IMR-90 (cell line): ENCODE measurements around the gene SYNPO. TPM values are rescaled to one million over a fixed set of nuclear protein-coding genes. Genes with fewer than 3 reads are reported as not detected.

Source experiments
- ATAC-seq: fragments of 200-7000 bp; cut with Tn5 transposase; 2 replicates; pipeline ENCODE4 v1.9.1; 2020; ENCODE audit warnings: low read depth, mild to moderate bottlenecking, moderate library complexity
- BruUV-seq: library from RNA; stranded (reverse); fragments of 400-500 nt; replicated peaks from 2 replicates; lab custom pipeline; 2021; lab: Mats Ljungman, UMichigan
- CTCF ChIA-PET: fragments of 300-600 bp; formaldehyde crosslinking; extraction: SDS; loops from one replicate; lab custom pipeline; 2021; ENCODE audit warnings: antibody characterized with exemption; lab: Yijun Ruan, JAX
- POLR2A ChIA-PET: fragments of 300-600 bp; sonication (Branson Sonifier 250); formaldehyde crosslinking; loops from one replicate; lab custom pipeline; 2022; ENCODE audit warnings: antibody characterized with exemption; ENCODE audit not compliant: unreplicated experiment; lab: Charles Lee
- DNase-seq: peaks from one replicate; pipeline ENCODE4 v3.0.0; 2013
- H2AFZ ChIP-seq: replicated peaks from 2 replicates; pipeline ENCODE3; 2013; ENCODE audit warnings: low read length, mild to moderate bottlenecking; ENCODE audit not compliant: poor library complexity
- H2AK5ac ChIP-seq: 2 replicates; pipeline ENCODE4 v1.6.1; 2013; ENCODE audit warnings: low read depth, low read length, inconsistent platforms
- H2AK9ac ChIP-seq: replicated peaks from 2 replicates; pipeline ENCODE3; 2013; ENCODE audit warnings: mild to moderate bottlenecking, low read depth, low read length, moderate library complexity; ENCODE audit not compliant: poor library complexity
- H2BK120ac ChIP-seq: 2 replicates; pipeline ENCODE4 v1.6.1; 2013; ENCODE audit warnings: low read depth, low read length, inconsistent platforms
- H2BK15ac ChIP-seq: 3 replicates; pipeline ENCODE4 v1.6.1; 2013; ENCODE audit warnings: low read depth, low read length, inconsistent platforms
- H2BK20ac ChIP-seq: 2 replicates; pipeline ENCODE4 v1.6.1; 2013; ENCODE audit warnings: low read depth, mild to moderate bottlenecking, inconsistent platforms, low read length, moderate library complexity
- H2BK5ac ChIP-seq: 2 replicates; pipeline ENCODE4 v1.6.1; 2013; ENCODE audit warnings: mild to moderate bottlenecking, low read depth, low read length, inconsistent platforms; ENCODE audit not compliant: poor library complexity, severe bottlenecking
- H3K14ac ChIP-seq: replicated peaks from 2 replicates; pipeline ENCODE4 v1.6.1; 2013; ENCODE audit warnings: low read depth, low read length, inconsistent platforms
- H3K18ac ChIP-seq: 2 replicates; pipeline ENCODE4 v1.6.1; 2013; ENCODE audit warnings: low read depth, low read length, control low read depth
- H3K23ac ChIP-seq: 2 replicates; pipeline ENCODE4 v1.6.1; 2013; ENCODE audit warnings: low read depth, low read length, inconsistent platforms
- H3K27ac ChIP-seq: 2 replicates; pipeline ENCODE4 v1.5.1; 2013; ENCODE audit warnings: mild to moderate bottlenecking, control low read depth, low read length; ENCODE audit not compliant: insufficient read depth
- H3K27me3 ChIP-seq: 2 replicates; pipeline ENCODE4 v1.6.1; 2013; ENCODE audit warnings: low read length; ENCODE audit not compliant: control insufficient read depth, insufficient read depth
- H3K36me3 ChIP-seq: 2 replicates; pipeline ENCODE4 v1.6.1; 2013; ENCODE audit warnings: low read length, mixed read lengths; ENCODE audit not compliant: control insufficient read depth, insufficient read depth
- H3K4ac ChIP-seq: 2 replicates; pipeline ENCODE4 v1.6.1; 2013; ENCODE audit warnings: low read depth, low read length, inconsistent platforms
- H3K4me1 ChIP-seq: 2 replicates; pipeline ENCODE4 v1.6.1; 2013; ENCODE audit warnings: low read length, mixed read lengths; ENCODE audit not compliant: control insufficient read depth, insufficient read depth
- H3K4me2 ChIP-seq: 2 replicates; pipeline ENCODE4 v1.6.1; 2013; ENCODE audit warnings: low read depth, mild to moderate bottlenecking, control low read depth, low read length, moderate library complexity
- H3K4me3 ChIP-seq: 2 replicates; pipeline ENCODE4 v1.5.1; 2013; ENCODE audit warnings: low read depth, mild to moderate bottlenecking, control low read depth, low read length, moderate library complexity; ENCODE audit not compliant: insufficient read depth
- H3K56ac ChIP-seq: 2 replicates; pipeline ENCODE4 v1.6.1; 2013; ENCODE audit warnings: low read length, inconsistent platforms; ENCODE audit not compliant: insufficient read depth; ENCODE audit errors: extremely low read depth
- H3K79me1 ChIP-seq, 2 experiments: 2 replicates each; pipeline ENCODE4 v1.6.1; 2013; ENCODE audit warnings: low read length in 2 of 2, inconsistent platforms in 1 of 2, low read depth in 1 of 2
- H3K9ac ChIP-seq: 2 replicates; pipeline ENCODE4 v1.6.1; 2013; ENCODE audit warnings: low read depth, low read length, control low read depth
- H3K9me1 ChIP-seq: 2 replicates; pipeline ENCODE4 v1.6.1; 2013; ENCODE audit warnings: low read length, inconsistent platforms; ENCODE audit not compliant: insufficient read depth
- H3K9me3 ChIP-seq: 2 replicates; pipeline ENCODE4 v1.6.1; 2013; ENCODE audit warnings: low read length; ENCODE audit not compliant: control insufficient read depth, insufficient read depth
- H4K20me1 ChIP-seq: 2 replicates; pipeline ENCODE4 v1.6.1; 2013; ENCODE audit warnings: low read length, inconsistent platforms; ENCODE audit not compliant: insufficient read depth
- H4K5ac ChIP-seq: 2 replicates; pipeline ENCODE4 v1.6.1; 2013; ENCODE audit warnings: mild to moderate bottlenecking, low read depth, low read length, control low read depth
- H4K8ac ChIP-seq, 2 experiments: 2 replicates each; pipeline ENCODE4 v1.6.1; 2013; ENCODE audit warnings: low read depth in 2 of 2, low read length in 2 of 2, control low read depth in 1 of 2, inconsistent platforms in 1 of 2
- H4K91ac ChIP-seq: 2 replicates; pipeline ENCODE4 v1.6.1; 2013; ENCODE audit warnings: low read depth, low read length, inconsistent platforms; ENCODE audit not compliant: insufficient read depth
- BHLHE40 ChIP-seq: fragments of 150-350 bp; IDR thresholded peaks from 2 replicates; pipeline ENCODE4 v1.6.1; 2016; ENCODE audit warnings: mild to moderate bottlenecking, low read depth, low read length
- CEBPB ChIP-seq: IDR thresholded peaks from 2 replicates; pipeline ENCODE4 v1.6.1; 2012; ENCODE audit warnings: low read depth, low read length, improper control_type of control experiment
- CHD1 ChIP-seq: IDR thresholded peaks from 2 replicates; pipeline ENCODE4 v1.6.1; 2012; ENCODE audit warnings: low read depth, low read length, improper control_type of control experiment
- FOS ChIP-seq: fragments of 150-350 bp; IDR thresholded peaks from 2 replicates; pipeline ENCODE4 v1.6.1; 2016; ENCODE audit warnings: low read depth, low read length
- MAFK ChIP-seq: IDR thresholded peaks from 2 replicates; pipeline ENCODE4 v1.6.1; 2012; ENCODE audit warnings: low read depth, low read length, improper control_type of control experiment
- MAZ ChIP-seq: IDR thresholded peaks from 2 replicates; pipeline ENCODE4 v1.6.1; 2012; ENCODE audit warnings: low read depth, mild to moderate bottlenecking, low read length, improper control_type of control experiment, moderate library complexity, borderline replicate concordance
- MXI1 ChIP-seq: IDR thresholded peaks from 2 replicates; pipeline ENCODE4 v1.6.1; 2012; ENCODE audit warnings: low read depth, mild to moderate bottlenecking, low read length, moderate library complexity, borderline replicate concordance
- NFE2L2 ChIP-seq: fragments of 150-350 bp; IDR thresholded peaks from 2 replicates; pipeline ENCODE4 v1.6.1; 2016; ENCODE audit warnings: low read depth, mild to moderate bottlenecking, low read length
- POLR2A ChIP-seq: IDR thresholded peaks from 2 replicates; pipeline ENCODE4 v1.6.1; 2012; ENCODE audit warnings: mild to moderate bottlenecking, low read depth, low read length
- RAD21 ChIP-seq: IDR thresholded peaks from 2 replicates; pipeline ENCODE4 v1.6.1; 2012; ENCODE audit warnings: low read length, improper control_type of control experiment
- RFX5 ChIP-seq: IDR thresholded peaks from 2 replicates; pipeline ENCODE4 v1.8.0; 2012; ENCODE audit warnings: low read depth, mild to moderate bottlenecking, low read length, moderate library complexity
- SMC3 ChIP-seq: fragments of 150-350 bp; IDR thresholded peaks from 2 replicates; pipeline ENCODE4 v1.6.1; 2016; ENCODE audit warnings: low read depth, mild to moderate bottlenecking, antibody characterized with exemption, low read length, moderate library complexity
- whole genome bisulfite sequencing, 2 experiments: methylation state at CpG; one replicate each; pipeline versions ENCODE4 v1.1.5 to v1.1.7; 2013; ENCODE audit warnings: missing lambda C conversion rate in 2 of 2; ENCODE audit not compliant: insufficient read length in 1 of 2; ENCODE audit errors: extremely low coverage in 2 of 2; 5-methylcytosine and 5-hydroxymethylcytosine counted together
- dilution Hi-C: fragments of 300-500 bp; cut with HindIII; formaldehyde crosslinking; loops from one replicate; pipeline ENCODE4 v1.14.3; 2018; ENCODE audit warnings: low sequenced_read_pairs; ENCODE audit not compliant: unreplicated experiment
- in situ Hi-C: fragments of 300-500 bp; cut with MboI; formaldehyde crosslinking; loops from 3 replicates; pipeline ENCODE4 v1.14.3; 2019; ENCODE audit warnings: low sequenced_read_pairs, inconsistent platforms, mixed read lengths
- intact Hi-C: fragments of 100-400 bp; cut with micrococcal nuclease; formaldehyde crosslinking; loops from 2 replicates; pipeline ENCODE4 v1.10.0; 2022
- polyA plus RNA-seq, 3 experiments: library from polyadenylated mRNA; depleted of rRNA; stranded (reverse); fragments of >200 nt; gene quantifications; 2 replicates each; pipeline ENCODE4 v1.2.3, GENCODE V29; 2012; ENCODE audit warnings: low replicate concordance in 1 of 3
- total RNA-seq: library from RNA; depleted of rRNA; stranded (reverse); fragments of >200 nt; gene quantifications from 2 replicates; pipeline ENCODE4 v1.2.3, GENCODE V29; 2012
- TF ChIP-seq, protein P1 (sequence below): fragments of 150-350 bp; IDR thresholded peaks from 2 replicates; pipeline ENCODE4 v1.6.1; 2017; ENCODE audit warnings: mild to moderate bottlenecking, antibody characterized with exemption, low read length, low read depth
- TF ChIP-seq, protein P2 (sequence below): conservative IDR thresholded peaks from 2 replicates; pipeline ENCODE4 v1.5.1; 2012; ENCODE audit warnings: mild to moderate bottlenecking, low read depth, low read length, improper control_type of control experiment
- TF ChIP-seq, protein P3 (sequence below): fragments of 150-350 bp; IDR thresholded peaks from 2 replicates; pipeline ENCODE4 v1.6.1; 2016; ENCODE audit warnings: low read depth, mild to moderate bottlenecking, low read length, moderate library complexity, borderline replicate concordance

Gene SYNPO
- total and polyA plus RNA-seq, 2 of the 4 experiments (the other 2 are of a cell fraction), result 3.0 to 24.8 TPM

DNA sequence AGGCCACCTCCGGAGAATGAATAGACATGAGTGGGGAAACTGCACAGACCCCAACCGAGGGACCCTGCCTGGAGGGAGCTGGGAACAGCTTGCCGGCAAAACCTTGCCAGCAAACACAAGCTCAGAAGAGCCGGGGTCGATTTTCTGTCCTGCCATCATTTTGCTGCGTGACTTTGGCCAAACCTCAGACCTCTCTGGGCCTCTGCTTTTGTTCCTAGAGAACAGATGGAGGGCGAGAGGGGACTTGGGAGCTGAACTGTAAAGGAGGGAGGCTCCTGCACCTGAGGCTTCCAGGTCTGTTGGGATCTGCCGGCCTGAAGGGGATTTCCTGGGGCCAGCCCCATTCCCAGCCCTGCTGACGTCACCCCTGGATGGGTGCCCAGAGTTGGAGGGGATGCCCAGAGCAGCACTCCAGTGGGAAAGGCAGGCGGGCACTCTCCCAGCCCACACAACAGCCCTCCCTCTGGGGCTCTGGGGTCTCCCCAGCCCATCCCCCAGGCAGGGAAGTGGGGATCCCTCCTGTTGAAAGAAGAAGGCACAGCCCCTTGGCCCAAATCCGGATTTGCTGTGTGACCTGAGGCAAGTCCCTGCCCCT, 40.4 kb upstream of the SYNPO start:
- Histone ChIP-seq H4K91ac (no peak overlapping the region; the same call in 1 of the 2 replicates), H2AK5ac (no peak overlapping the region), H4K20me1 (no peaks in the 10 kb centered on the region), H4K8ac (no peak overlapping the region), H3K18ac (no peak overlapping the region), H3K4me1 (peaks cover 7% of the 10 kb centered on the region), H3K27ac (no peak overlapping the region), H3K4me3 (no peak overlapping the region), H2AK9ac (peak overlapping the region; percentile 38), H3K36me3 (no peaks in the 10 kb centered on the region), H4K5ac (no peak overlapping the region), H2BK20ac (no peak overlapping the region), H2BK120ac (peak overlapping the region; percentile 9; the same call in 1 of the 2 replicates), H3K27me3 (no peaks in the 10 kb centered on the region; the same call in 1 of the 2 replicates), H2BK5ac (no peak overlapping the region), H3K56ac (no peak overlapping the region), H2AFZ (peak overlapping the region; percentile 60), H3K9me1 (no peaks in the 10 kb centered on the region), H3K4ac (no peak overlapping the region), H3K79me1 (no peaks in the 10 kb centered on the region), H2BK15ac (0 out of 3 replicates have a peak overlapping the region, but pooled peaks have one; percentile 11), H3K4me2 (no peak overlapping the region), H3K23ac (no peak overlapping the region), H3K14ac (no peak overlapping the region), H3K9ac (no peak overlapping the region), H3K9me3 (no peaks in the 10 kb centered on the region)
- ATAC-seq (peak; percentile 78), DNase-seq (peak; percentile 86)
- intact Hi-C loops, result no loop called here
- CTCF ChIA-PET, result no interaction called here
- WGBS, 2 experiments, result 50% methylated on average over 4 of the region's 11 CpGs; no CpG with 5 or more reads in 1 of the 2 experiments
- no TSS peak for BruUV-seq
- dilution Hi-C loops, result no loop called here
- in situ Hi-C loops, result no loop called here
- no peak for TF ChIP-seq FOS
- no peak for TF ChIP-seq RAD21
- TF ChIP-seq, protein P1, sequence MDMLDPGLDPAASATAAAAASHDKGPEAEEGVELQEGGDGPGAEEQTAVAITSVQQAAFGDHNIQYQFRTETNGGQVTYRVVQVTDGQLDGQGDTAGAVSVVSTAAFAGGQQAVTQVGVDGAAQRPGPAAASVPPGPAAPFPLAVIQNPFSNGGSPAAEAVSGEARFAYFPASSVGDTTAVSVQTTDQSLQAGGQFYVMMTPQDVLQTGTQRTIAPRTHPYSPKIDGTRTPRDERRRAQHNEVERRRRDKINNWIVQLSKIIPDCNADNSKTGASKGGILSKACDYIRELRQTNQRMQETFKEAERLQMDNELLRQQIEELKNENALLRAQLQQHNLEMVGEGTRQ, result no peak
- no peak for TF ChIP-seq RFX5
- TF ChIP-seq MAFK, result no peak
- TF ChIP-seq, protein P2, sequence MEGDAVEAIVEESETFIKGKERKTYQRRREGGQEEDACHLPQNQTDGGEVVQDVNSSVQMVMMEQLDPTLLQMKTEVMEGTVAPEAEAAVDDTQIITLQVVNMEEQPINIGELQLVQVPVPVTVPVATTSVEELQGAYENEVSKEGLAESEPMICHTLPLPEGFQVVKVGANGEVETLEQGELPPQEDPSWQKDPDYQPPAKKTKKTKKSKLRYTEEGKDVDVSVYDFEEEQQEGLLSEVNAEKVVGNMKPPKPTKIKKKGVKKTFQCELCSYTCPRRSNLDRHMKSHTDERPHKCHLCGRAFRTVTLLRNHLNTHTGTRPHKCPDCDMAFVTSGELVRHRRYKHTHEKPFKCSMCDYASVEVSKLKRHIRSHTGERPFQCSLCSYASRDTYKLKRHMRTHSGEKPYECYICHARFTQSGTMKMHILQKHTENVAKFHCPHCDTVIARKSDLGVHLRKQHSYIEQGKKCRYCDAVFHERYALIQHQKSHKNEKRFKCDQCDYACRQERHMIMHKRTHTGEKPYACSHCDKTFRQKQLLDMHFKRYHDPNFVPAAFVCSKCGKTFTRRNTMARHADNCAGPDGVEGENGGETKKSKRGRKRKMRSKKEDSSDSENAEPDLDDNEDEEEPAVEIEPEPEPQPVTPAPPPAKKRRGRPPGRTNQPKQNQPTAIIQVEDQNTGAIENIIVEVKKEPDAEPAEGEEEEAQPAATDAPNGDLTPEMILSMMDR, result no peak
- no peak for TF ChIP-seq BHLHE40
- no peak for TF ChIP-seq CHD1
- TF ChIP-seq MXI1, result no peak
- TF ChIP-seq, protein P3, sequence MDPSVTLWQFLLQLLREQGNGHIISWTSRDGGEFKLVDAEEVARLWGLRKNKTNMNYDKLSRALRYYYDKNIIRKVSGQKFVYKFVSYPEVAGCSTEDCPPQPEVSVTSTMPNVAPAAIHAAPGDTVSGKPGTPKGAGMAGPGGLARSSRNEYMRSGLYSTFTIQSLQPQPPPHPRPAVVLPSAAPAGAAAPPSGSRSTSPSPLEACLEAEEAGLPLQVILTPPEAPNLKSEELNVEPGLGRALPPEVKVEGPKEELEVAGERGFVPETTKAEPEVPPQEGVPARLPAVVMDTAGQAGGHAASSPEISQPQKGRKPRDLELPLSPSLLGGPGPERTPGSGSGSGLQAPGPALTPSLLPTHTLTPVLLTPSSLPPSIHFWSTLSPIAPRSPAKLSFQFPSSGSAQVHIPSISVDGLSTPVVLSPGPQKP, result no peak
- no peak for TF ChIP-seq NFE2L2
- no peak for TF ChIP-seq MAZ
- TF ChIP-seq CEBPB, result no peak
- no peak for TF ChIP-seq SMC3
- no peak for TF ChIP-seq POLR2A
- POLR2A ChIA-PET, result no interaction called here
